HepG2 (cell line): Measurements from ENCODE around the gene PRM2. TPM values are rescaled to one million over a fixed set of nuclear protein-coding genes. Genes with fewer than 3 reads are reported as not detected.

Experiments
- HIC2 ChIP-seq: sonication (generic); formaldehyde crosslinking; IDR thresholded peaks from 2 replicates; pipeline ENCODE4 v1.9.0; 2022; ENCODE audit warnings: low read depth, missing genetic modification reagents
- ZNF407 ChIP-seq: sonication (generic); formaldehyde crosslinking; IDR thresholded peaks from one replicate; pipeline ENCODE4 v1.5.1; 2020; ENCODE audit warnings: mild to moderate bottlenecking, missing genetic modification reagents; ENCODE audit errors: not compliant biosample characterization
- ZSCAN25 ChIP-seq: sonication (generic); formaldehyde crosslinking; IDR thresholded peaks from 2 replicates; pipeline ENCODE4 v1.8.0; 2022; ENCODE audit warnings: mild to moderate bottlenecking, missing genetic modification reagents
- polyA plus RNA-seq, 8 experiments: library from polyadenylated mRNA; depleted of rRNA in 3 of 8; stranded (reverse) in 7 of 8; unstranded in 1 of 8; fragments of >200 nt; fragmentation: Illumina TruSeq in 4 of 8; extraction: Trizol in 4 of 8; gene quantifications; 2 replicates each; pipeline versions ENCODE4 v1.2.1 to v1.2.3, GENCODE V29; 2011 to 2016; ENCODE audit warnings: low read depth in 4 of 8, missing spikeins in 1 of 8, mixed read lengths in 1 of 8; ENCODE audit not compliant: insufficient read depth in 1 of 8
- total RNA-seq, 5 experiments: library from RNA; depleted of rRNA; stranded (reverse); fragments of >200 nt; fragmentation: Illumina TruSeq; extraction: Trizol; gene quantifications; 2 replicates each; pipeline ENCODE4 v1.2.3, GENCODE V29; 2016; ENCODE audit warnings: low read depth in 1 of 5

The PRM2 gene
- total and polyA plus RNA-seq, 2 of the 13 experiments (the other 11 are each of a cell fraction or from before 2014, with no cell fraction given), result 0.54 TPM; not detected in 1

DNA sequence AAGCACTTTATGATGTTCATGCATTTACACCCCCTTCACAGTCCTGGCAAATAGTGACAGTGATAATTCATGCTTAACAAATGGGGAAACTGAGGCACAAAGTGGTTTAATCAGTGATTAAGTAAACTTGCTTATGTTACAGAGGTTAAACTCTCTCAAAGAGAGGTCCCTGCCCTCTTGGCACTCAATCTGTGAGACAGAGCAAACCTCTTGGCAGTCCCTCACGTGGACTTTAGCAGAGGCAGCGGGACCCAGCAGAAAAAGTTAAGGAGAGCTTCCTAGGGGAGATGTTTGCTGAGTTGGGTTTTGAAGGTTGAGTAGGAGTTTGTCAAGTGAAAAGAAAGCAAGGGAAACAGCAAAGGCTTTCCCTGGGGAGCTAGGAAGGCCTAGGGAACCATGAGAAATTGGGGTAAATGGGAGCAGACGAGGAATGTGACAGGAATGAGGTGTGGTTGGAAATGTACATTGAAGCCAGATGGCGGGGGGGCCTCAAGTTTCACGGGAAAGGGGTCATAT lies 31.0 kb downstream of the PRM2 start (continued):
- no peak for TF ChIP-seq ZNF407 (CRISPR knock-in tag)
- no peak for TF ChIP-seq ZSCAN25 (CRISPR knock-in tag)
- TF ChIP-seq HIC2 (CRISPR knock-in tag), result no peak
